ENCODE data around the gene SMYD2. TPM values are rescaled to one million over a fixed set of nuclear protein-coding genes. Genes with fewer than 3 reads are reported as not detected.

Gene SMYD2
- total RNA-seq, 4 donors from 2014 or later, result 22.7 to 45.1 (median 26.5) TPM

- DNase-seq (ENCODE audit: low spot score) (no peak), ATAC-seq (ENCODE audit: low FRiP score) (no peak)
- TF ChIP-seq CTCF (IDR thresholded peaks at IDR 0.05), result no peak
Observed at GRCh38 chr1:214314178-214314843, 33.4 kb downstream of the SMYD2 start.

- TF ChIP-seq CTCF (IDR thresholded peaks at IDR 0.05), result no peak
- ATAC-seq (ENCODE audit: low FRiP score) (no peak), DNase-seq (ENCODE audit: low spot score) (no peak)
Observed at GRCh38 chr1:214316593-214316992, 35.6 kb downstream of the SMYD2 start.

DNA sequence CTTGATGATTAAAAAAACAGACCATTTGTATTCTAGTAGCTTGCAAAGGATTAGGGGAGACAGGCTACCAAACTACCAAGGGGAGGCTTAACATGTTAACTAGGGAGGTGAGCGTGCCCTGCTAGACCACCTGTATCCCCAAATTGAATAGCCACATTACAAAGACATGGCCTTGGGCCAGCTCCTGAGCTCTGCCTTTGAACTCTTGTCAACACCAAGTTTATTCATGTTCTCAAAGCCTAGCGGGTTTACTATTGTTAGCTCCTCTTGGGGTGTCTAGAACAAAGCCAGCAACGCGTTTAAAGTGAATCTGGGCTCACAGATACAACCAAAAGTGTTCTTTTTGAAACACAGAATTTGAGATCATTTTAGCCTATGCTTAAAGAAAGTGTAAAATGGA, 36.3 kb downstream of the SMYD2 start:
- ATAC-seq (ENCODE audit: low FRiP score) (no peak), DNase-seq (ENCODE audit: low spot score) (no peak)
- TF ChIP-seq CTCF (IDR thresholded peaks at IDR 0.05), result no peak

DNA sequence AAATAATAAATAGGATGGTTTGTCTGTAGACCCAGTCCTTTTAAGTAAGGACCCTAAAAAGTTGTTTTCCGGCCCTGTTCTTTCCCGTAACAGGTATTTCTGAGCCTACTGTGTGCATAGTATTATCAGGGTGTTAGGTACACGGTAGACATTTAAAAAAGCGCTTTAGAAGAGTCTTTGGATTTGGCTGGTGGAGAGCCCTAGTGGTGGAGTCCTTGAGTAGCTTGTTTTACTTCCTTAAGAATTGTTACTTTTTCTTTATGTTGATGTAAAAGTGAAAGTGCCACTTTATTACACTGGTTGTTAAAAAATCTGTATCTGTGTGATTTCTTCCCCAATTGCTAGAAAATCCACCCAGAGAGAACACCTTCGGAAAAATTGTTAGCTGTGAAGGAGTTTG, 36.8 kb downstream of the SMYD2 start:
- ATAC-seq (ENCODE audit: low FRiP score) (no peak), DNase-seq (ENCODE audit: low spot score) (no peak)
- TF ChIP-seq CTCF (IDR thresholded peaks at IDR 0.05), result no peak

GRCh38 chr1:214318356-214318755, 37.4 kb downstream of the SMYD2 start:
- TF ChIP-seq CTCF (IDR thresholded peaks at IDR 0.05), result no peak
- DNase-seq (ENCODE audit: low spot score) (no peak), ATAC-seq (ENCODE audit: low FRiP score) (no peak)

DNA sequence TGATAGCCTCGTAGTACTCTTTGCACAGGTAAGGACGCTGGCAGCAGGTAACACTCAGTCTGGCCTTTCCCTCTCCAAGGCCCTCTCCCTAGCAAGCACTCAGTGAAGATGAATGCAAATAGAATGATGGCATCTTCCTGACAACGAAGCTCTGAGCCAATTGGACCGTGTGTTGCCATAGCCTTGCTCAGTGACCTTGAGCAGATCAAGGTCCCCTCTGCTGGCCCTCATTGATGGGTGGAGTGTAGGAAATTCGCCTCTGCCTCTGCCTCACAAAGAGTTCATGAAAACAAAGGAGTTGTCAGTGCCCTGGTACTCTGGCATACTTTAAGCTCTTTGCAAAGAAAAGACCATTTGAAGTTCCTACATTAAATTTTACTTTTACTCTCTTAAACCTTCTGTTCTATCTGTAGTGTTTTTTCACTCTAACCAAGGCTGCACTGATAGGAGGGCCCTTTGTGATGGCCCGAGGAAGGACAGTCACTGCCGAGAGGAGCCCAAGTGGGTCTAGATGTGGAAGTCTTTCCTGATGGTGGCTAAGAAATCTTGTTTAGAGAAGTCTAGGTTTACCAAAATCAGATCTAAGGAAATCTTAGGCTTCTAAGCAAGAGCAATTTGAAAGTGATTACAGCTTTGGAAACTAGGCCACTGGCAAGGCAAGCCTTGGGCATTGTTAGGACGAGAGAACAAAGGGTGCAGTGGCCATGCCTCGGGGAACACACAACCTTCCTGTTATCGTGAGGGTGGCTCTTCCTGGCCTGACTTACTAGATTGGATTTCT, 38.2 kb downstream of the SMYD2 start:
- TF ChIP-seq CTCF (IDR thresholded peaks at IDR 0.05), result no peak
- DNase-seq (ENCODE audit: low spot score), result no peak
- no peak for ATAC-seq (ENCODE audit: low FRiP score)

DNA sequence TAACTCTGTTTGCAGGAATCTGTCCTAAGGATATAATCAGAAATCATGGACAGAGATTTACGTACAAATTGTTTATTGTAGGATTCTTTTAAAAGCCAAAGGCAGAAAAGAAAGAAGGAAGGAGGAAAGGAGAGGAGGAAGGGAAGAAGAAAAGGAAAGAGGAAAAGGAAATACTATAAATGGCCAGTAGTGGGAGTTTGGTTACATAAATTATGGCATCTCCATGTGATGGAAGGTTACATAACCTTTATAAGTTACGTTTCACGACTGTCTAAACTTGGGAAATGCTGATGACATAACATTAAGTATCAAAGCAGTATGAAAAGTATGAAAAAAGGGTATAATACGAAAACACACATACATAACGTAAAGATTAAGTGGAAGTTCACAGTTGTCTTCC, 39.0 kb downstream of the SMYD2 start:
- no peak for ATAC-seq (ENCODE audit: low FRiP score)
- no peak for TF ChIP-seq CTCF (IDR thresholded peaks at IDR 0.05)
- DNase-seq (ENCODE audit: low spot score), result no peak

Measured in omental fat pad (tissue), 4 donors.